Loucy (cell line): ENCODE results near the gene PHF19.

ENCODE experiments used
- H2AFZ ChIP-seq: fragments of 200-600 bp; sonication (generic); 2 replicates; pipeline ENCODE4 v1.6.0; 2016; ENCODE audit warnings: antibody characterized with exemption, mild to moderate bottlenecking, low read length, moderate library complexity
- H3F3A ChIP-seq: fragments of 200-600 bp; 2 replicates; pipeline ENCODE4 v1.6.0; 2016; ENCODE audit warnings: antibody characterized with exemption, low read depth, mild to moderate bottlenecking
- H3K27me3 ChIP-seq: fragments of 200-600 bp; sonication (generic); 2 replicates; pipeline ENCODE4 v1.6.1; 2014; ENCODE audit warnings: low read length, mild to moderate bottlenecking; ENCODE audit not compliant: insufficient read depth, poor library complexity, severe bottlenecking
- H3K36me3 ChIP-seq: fragments of 200-600 bp; sonication (generic); 2 replicates; pipeline ENCODE4 v1.6.1; 2016; ENCODE audit warnings: low read length; ENCODE audit not compliant: insufficient read depth
- H3K4me1 ChIP-seq: fragments of 200-600 bp; sonication (generic); 2 replicates; pipeline ENCODE4 v1.5.1; 2014; ENCODE audit warnings: low read length, mild to moderate bottlenecking; ENCODE audit not compliant: insufficient read depth, poor library complexity, severe bottlenecking
- H3K4me2 ChIP-seq: fragments of 200-600 bp; sonication (generic); 2 replicates; pipeline ENCODE4 v1.6.0; 2014; ENCODE audit warnings: antibody characterized with exemption, low read length, low read depth, mild to moderate bottlenecking; ENCODE audit not compliant: poor library complexity, severe bottlenecking
- H3K4me3 ChIP-seq: fragments of 200-600 bp; sonication (generic); 2 replicates; pipeline ENCODE4 v1.5.1; 2014; ENCODE audit warnings: low read length, mild to moderate bottlenecking, mixed read lengths; ENCODE audit not compliant: poor library complexity, severe bottlenecking
- H3K79me2 ChIP-seq: fragments of 200-600 bp; sonication (generic); 2 replicates; pipeline ENCODE4 v1.6.1; 2014; ENCODE audit warnings: low read length; ENCODE audit not compliant: insufficient read depth
- H3K9ac ChIP-seq: fragments of 200-600 bp; sonication (generic); 2 replicates; pipeline ENCODE4 v1.6.0; 2014; ENCODE audit warnings: mild to moderate bottlenecking, low read depth, low read length, moderate library complexity; ENCODE audit not compliant: poor library complexity, severe bottlenecking
- H3K9me2 ChIP-seq: fragments of 200-600 bp; sonication (generic); replicated peaks from 2 replicates; pipeline ENCODE4 v1.6.1; 2016; ENCODE audit warnings: low read depth, low read length, mixed read lengths
- H3K9me3 ChIP-seq: fragments of 200-600 bp; sonication (generic); 2 replicates; pipeline ENCODE4 v1.6.1; 2014; ENCODE audit warnings: mild to moderate bottlenecking, antibody characterized with exemption, low read length, low read depth; ENCODE audit not compliant: insufficient read depth
- H4K20me1 ChIP-seq: fragments of 200-600 bp; sonication (generic); 2 replicates; pipeline ENCODE4 v1.6.0; 2014; ENCODE audit warnings: antibody characterized with exemption, low read length, mild to moderate bottlenecking; ENCODE audit not compliant: insufficient read depth, poor library complexity, severe bottlenecking
- CTCF ChIP-seq: fragments of 200-600 bp; sonication (generic); conservative IDR thresholded peaks from 2 replicates; pipeline ENCODE4 v1.5.1; 2014; ENCODE audit warnings: mild to moderate bottlenecking, antibody characterized with exemption, low read length
- EZH2phosphoT487 ChIP-seq: fragments of 200-600 bp; IDR thresholded peaks from 2 replicates; pipeline ENCODE4 v1.6.1; 2018; ENCODE audit warnings: antibody characterized with exemption, mild to moderate bottlenecking, moderate library complexity, borderline replicate concordance

Gene PHF19

GRCh38 chr9:120899490-120900068, 22.6 kb upstream of the PHF19 start:
- Histone ChIP-seq H3K4me3 (no peak overlapping the region), H3K36me3 (no peaks in the 10 kb centered on the region), H3F3A (peaks cover 4% of the 10 kb centered on the region; the same call in 1 of the 2 replicates), H3K9me2 (no peaks in the 10 kb centered on the region), H3K79me2 (no peaks in the 10 kb centered on the region), H3K4me2 (no peak overlapping the region), H3K27me3 (no peaks in the 10 kb centered on the region), H4K20me1 (no peaks in the 10 kb centered on the region), H3K9me3 (no peaks in the 10 kb centered on the region), H2AFZ (no peak overlapping the region), H3K9ac (no peak overlapping the region), H3K4me1 (peaks cover 75% of the 10 kb centered on the region)
- TF ChIP-seq EZH2phosphoT487 (no peak), CTCF (no peak)

GRCh38 chr9:120898396-120898795, 21.4 kb upstream of the PHF19 start:
- H3K4me2 ChIP-seq: no peak overlapping the region
- no peak for TF ChIP-seq EZH2phosphoT487
- no peak for TF ChIP-seq CTCF
- H3K4me3 ChIP-seq: no peak overlapping the region
- no peaks in the 10 kb centered on the region for H3K27me3 ChIP-seq
- H3K36me3 ChIP-seq: no peaks in the 10 kb centered on the region
- no peak overlapping the region for H2AFZ ChIP-seq
- H3K9me2 ChIP-seq: no peaks in the 10 kb centered on the region
- peaks cover 4% of the 10 kb centered on the region; the same call in 1 of the 2 replicates for H3F3A ChIP-seq
- H3K9ac ChIP-seq: peak overlapping the region; percentile 61
- H4K20me1 ChIP-seq: no peaks in the 10 kb centered on the region
- H3K79me2 ChIP-seq: no peaks in the 10 kb centered on the region
- no peaks in the 10 kb centered on the region for H3K9me3 ChIP-seq
- peaks cover 72% of the 10 kb centered on the region for H3K4me1 ChIP-seq

- no peaks in the 10 kb centered on the region for H3K9me2 ChIP-seq
- TF ChIP-seq EZH2phosphoT487: no peak
- no peak for TF ChIP-seq CTCF
- H3K9me3 ChIP-seq: no peaks in the 10 kb centered on the region
- H3F3A ChIP-seq: peaks cover 13% of the 10 kb centered on the region; the same call in 1 of the 2 replicates
- H4K20me1 ChIP-seq: no peaks in the 10 kb centered on the region
- no peaks in the 10 kb centered on the region for H3K79me2 ChIP-seq
- H3K4me2 ChIP-seq: no peak overlapping the region
- H3K27me3 ChIP-seq: no peaks in the 10 kb centered on the region
- H3K4me1 ChIP-seq: peaks cover 74% of the 10 kb centered on the region
- H3K4me3 ChIP-seq: no peak overlapping the region
- no peak overlapping the region for H2AFZ ChIP-seq
- H3K36me3 ChIP-seq: no peaks in the 10 kb centered on the region
- peak overlapping the region; percentile 80 for H3K9ac ChIP-seq
These were observed 19.0 kb upstream of the PHF19 start for GRCh38 chr9:120895951-120896350.
